Measurements from ENCODE around the gene RAMP3. TPM values are rescaled to one million over a fixed set of nuclear protein-coding genes. Genes with fewer than 3 reads are reported as not detected.

Gene RAMP3
- total RNA-seq, 1 donor from 2014 or later: 50.1 TPM

DNA sequence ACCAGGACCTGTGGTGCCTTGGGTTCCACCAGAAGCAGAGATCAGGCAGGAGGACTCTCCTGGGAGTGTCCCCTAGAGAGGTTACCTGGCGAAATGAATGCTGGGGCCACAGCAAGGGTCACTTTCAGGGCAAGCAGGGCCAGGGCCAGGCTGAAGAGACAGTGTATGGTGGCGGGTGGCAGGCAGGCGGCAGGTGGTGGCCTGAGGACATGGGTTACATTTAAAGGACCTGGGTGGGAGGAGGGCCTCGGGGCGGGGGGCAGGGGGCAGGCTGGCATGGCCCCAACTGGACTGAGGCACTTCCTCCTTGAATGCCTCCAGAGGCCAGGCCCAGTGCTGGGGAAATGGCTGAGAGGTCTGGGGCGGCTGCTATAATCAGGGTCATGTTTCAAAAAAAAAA lies 31.4 kb upstream of the RAMP3 start:
- no peaks in the 10 kb centered on the region for H3K9me3 ChIP-seq
- H3K4me3 ChIP-seq: no peak overlapping the region
- intact Hi-C loops (cut with DNase I): no loop called here
- no peak overlapping the region for H3K27ac ChIP-seq
- DNase-seq (ENCODE audit: extremely low spot score in 2 of 2): no peak
- H3K4me1 ChIP-seq: no peaks in the 10 kb centered on the region
- H3K36me3 ChIP-seq: no peaks in the 10 kb centered on the region
- TF ChIP-seq POLR2AphosphoS5 (IDR thresholded peaks at IDR 0.05; ENCODE audit: insufficient read depth in 1 of 2, low read depth in 1 of 2) (no peak), POLR2A (IDR thresholded peaks at IDR 0.05) (no peak)
- TF ChIP-seq, protein P1, sequence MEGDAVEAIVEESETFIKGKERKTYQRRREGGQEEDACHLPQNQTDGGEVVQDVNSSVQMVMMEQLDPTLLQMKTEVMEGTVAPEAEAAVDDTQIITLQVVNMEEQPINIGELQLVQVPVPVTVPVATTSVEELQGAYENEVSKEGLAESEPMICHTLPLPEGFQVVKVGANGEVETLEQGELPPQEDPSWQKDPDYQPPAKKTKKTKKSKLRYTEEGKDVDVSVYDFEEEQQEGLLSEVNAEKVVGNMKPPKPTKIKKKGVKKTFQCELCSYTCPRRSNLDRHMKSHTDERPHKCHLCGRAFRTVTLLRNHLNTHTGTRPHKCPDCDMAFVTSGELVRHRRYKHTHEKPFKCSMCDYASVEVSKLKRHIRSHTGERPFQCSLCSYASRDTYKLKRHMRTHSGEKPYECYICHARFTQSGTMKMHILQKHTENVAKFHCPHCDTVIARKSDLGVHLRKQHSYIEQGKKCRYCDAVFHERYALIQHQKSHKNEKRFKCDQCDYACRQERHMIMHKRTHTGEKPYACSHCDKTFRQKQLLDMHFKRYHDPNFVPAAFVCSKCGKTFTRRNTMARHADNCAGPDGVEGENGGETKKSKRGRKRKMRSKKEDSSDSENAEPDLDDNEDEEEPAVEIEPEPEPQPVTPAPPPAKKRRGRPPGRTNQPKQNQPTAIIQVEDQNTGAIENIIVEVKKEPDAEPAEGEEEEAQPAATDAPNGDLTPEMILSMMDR (IDR thresholded peaks at IDR 0.05): no peak
- no peaks in the 10 kb centered on the region for H3K27me3 ChIP-seq

- TF ChIP-seq, protein P1 (IDR thresholded peaks at IDR 0.05): no peak
- TF ChIP-seq POLR2AphosphoS5 (IDR thresholded peaks at IDR 0.05; ENCODE audit: insufficient read depth in 1 of 2, low read depth in 1 of 2): no peak
- TF ChIP-seq POLR2A (IDR thresholded peaks at IDR 0.05): no peak
- H3K9me3 ChIP-seq: no peaks in the 10 kb centered on the region
These were observed 30.7 kb upstream of the RAMP3 start for GRCh38 chr7:45126920-45127319.

DNA sequence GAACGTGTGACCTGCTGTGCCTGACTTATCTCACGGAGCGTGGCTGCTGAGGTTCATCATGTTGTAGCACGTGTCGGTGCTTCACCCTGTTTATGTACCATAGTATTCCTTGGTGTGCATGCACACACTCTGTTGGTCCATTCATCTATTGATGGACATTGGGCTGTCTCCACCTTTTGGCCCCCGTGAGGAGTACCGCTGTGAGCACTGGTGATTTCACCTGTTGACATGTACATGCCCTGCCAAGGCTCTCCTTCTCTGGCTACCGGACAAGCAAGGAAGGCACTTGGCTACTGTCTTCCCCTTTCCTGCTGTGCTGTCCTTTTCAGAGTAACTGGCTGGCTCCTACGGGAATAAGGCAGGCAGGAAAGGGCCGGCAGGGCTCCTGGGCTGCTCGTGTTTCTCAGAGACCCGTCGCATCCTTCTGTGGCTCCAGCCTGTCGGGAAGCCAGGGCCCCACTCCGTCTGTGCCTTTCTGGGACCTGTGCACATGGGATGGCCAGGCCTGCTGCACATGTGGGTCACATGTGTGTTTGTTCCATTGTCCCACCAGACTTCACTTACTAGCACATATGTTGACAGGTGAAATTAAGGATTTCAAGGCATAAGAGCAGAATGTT lies 28.3 kb upstream of the RAMP3 start:
- intact Hi-C loops (cut with DNase I): no loop called here
- Histone ChIP-seq H3K4me3 (no peak overlapping the region), H3K36me3 (no peaks in the 10 kb centered on the region)

More at GRCh38 chr7:45126920-45127319, 30.7 kb upstream of the RAMP3 start:
- no peak overlapping the region for H3K27ac ChIP-seq
- H3K36me3 ChIP-seq: no peaks in the 10 kb centered on the region
- no peak overlapping the region for H3K4me3 ChIP-seq
- no peaks in the 10 kb centered on the region for H3K4me1 ChIP-seq
- no peaks in the 10 kb centered on the region for H3K27me3 ChIP-seq
- no peak for DNase-seq (ENCODE audit: extremely low spot score in 2 of 2)
- intact Hi-C loops (cut with DNase I): no loop called here

DNA sequence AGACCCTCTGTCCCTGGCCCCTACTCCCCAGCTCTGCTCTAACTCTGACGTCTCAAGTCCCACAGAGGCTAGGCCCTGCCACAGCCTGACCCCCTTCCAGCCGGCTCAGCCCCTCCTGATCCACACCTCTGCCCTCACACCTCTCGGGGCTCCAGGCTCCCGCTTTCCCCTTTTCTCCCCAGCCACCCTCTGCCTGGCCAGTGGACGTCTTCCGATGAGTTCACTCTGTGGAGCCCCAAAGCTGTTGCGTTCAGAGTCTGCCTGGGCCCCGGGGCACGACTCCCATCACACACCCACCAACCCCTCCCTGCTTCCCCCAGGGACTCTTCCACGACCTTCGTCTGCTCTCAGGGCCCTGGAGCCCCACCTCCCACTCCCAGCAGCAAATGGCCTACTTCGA lies 27.7 kb upstream of the RAMP3 start:
- no peaks in the 10 kb centered on the region for H3K9me3 ChIP-seq
- TF ChIP-seq POLR2AphosphoS5 (IDR thresholded peaks at IDR 0.05; ENCODE audit: insufficient read depth in 1 of 2, low read depth in 1 of 2): no peak
- TF ChIP-seq, protein P1 (IDR thresholded peaks at IDR 0.05): no peak
- H3K27ac ChIP-seq: no peak overlapping the region
- no peaks in the 10 kb centered on the region for H3K4me1 ChIP-seq
- no peaks in the 10 kb centered on the region for H3K27me3 ChIP-seq
- intact Hi-C loops (cut with DNase I): loop anchor here (10.0 kb wide), 1 partner anchor 275 kb away; no protein-coding TSS in a partner anchor
- no peak for DNase-seq (ENCODE audit: extremely low spot score in 2 of 2)
- H3K36me3 ChIP-seq: no peaks in the 10 kb centered on the region
- H3K4me3 ChIP-seq: no peak overlapping the region

More for the DNA sequence above, 28.3 kb upstream of the RAMP3 start:
- H3K27me3 ChIP-seq: no peaks in the 10 kb centered on the region
- H3K4me1 ChIP-seq: no peaks in the 10 kb centered on the region
- no peak overlapping the region for H3K27ac ChIP-seq
- no peak for DNase-seq (ENCODE audit: extremely low spot score in 2 of 2)
- H3K9me3 ChIP-seq: no peaks in the 10 kb centered on the region
- TF ChIP-seq POLR2AphosphoS5 (IDR thresholded peaks at IDR 0.05; ENCODE audit: insufficient read depth in 1 of 2, low read depth in 1 of 2) (no peak), POLR2A (IDR thresholded peaks at IDR 0.05) (no peak)
- TF ChIP-seq, protein P1 (IDR thresholded peaks at IDR 0.05): no peak

GRCh38 chr7:45130910-45131309 lies 26.7 kb upstream of the RAMP3 start:
- H3K36me3 ChIP-seq: no peaks in the 10 kb centered on the region
- no peaks in the 10 kb centered on the region for H3K27me3 ChIP-seq
- H3K4me3 ChIP-seq: no peak overlapping the region
- intact Hi-C loops (cut with DNase I): loop anchor here (10.0 kb wide), 1 partner anchor 276 kb away; no protein-coding TSS in a partner anchor
- H3K4me1 ChIP-seq: no peaks in the 10 kb centered on the region
- no peak for DNase-seq (ENCODE audit: extremely low spot score in 2 of 2)
- no peaks in the 10 kb centered on the region for H3K9me3 ChIP-seq
- H3K27ac ChIP-seq: no peak overlapping the region
- TF ChIP-seq POLR2A (IDR thresholded peaks at IDR 0.05) (no peak), POLR2AphosphoS5 (IDR thresholded peaks at IDR 0.05; ENCODE audit: insufficient read depth in 1 of 2, low read depth in 1 of 2) (no peak)
- TF ChIP-seq, protein P1 (IDR thresholded peaks at IDR 0.05): no peak

Measured in vagina (tissue), 2 donors.